ENCODE measurements around the gene PPARD.

DNA sequence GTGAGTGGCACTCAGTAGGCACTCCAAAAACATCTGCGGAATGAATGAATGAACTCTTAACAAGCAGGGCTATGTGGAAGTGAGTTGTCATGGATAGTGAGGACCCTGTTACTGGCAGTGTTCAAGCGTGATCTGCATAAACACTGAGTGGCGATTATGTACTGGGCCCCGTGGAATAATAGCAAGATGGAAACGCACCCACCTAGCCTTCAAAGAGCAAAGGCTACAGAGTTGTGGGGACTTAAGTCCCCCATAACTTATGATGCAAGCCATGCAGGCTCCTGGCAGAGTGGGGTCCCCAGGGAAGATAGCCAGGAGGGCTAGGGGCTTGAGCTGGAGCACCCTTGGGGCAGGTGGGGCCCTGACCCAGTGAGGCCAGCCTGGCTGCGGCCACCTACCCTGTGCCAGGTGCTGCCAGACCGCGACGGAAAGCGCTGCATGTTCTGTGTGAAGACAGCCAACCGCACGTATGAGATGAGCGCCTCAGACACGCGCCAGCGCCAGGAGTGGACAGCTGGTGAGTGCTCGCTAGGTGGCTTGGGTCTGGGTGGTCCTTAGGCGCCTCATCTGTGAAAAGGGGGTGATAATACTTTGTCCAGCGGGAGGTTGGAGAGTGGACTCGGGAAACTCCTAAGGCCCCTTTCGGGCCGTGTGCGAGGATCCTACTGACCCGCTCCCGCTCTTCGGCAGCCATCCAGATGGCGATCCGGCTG lies 24.7 kb upstream of the PPARD start:
- TF ChIP-seq, protein P1, sequence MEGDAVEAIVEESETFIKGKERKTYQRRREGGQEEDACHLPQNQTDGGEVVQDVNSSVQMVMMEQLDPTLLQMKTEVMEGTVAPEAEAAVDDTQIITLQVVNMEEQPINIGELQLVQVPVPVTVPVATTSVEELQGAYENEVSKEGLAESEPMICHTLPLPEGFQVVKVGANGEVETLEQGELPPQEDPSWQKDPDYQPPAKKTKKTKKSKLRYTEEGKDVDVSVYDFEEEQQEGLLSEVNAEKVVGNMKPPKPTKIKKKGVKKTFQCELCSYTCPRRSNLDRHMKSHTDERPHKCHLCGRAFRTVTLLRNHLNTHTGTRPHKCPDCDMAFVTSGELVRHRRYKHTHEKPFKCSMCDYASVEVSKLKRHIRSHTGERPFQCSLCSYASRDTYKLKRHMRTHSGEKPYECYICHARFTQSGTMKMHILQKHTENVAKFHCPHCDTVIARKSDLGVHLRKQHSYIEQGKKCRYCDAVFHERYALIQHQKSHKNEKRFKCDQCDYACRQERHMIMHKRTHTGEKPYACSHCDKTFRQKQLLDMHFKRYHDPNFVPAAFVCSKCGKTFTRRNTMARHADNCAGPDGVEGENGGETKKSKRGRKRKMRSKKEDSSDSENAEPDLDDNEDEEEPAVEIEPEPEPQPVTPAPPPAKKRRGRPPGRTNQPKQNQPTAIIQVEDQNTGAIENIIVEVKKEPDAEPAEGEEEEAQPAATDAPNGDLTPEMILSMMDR (conservative IDR thresholded peaks at IDR 0.05) = no peak
- no peak for TF ChIP-seq EZH2 (IDR thresholded peaks at IDR 0.05; ENCODE audit: low read depth)

Measured in PC-9 (cell line).